Retinal pigment epithelial cell (primary cell): ENCODE measurements around the gene GHR.

Source experiments
- DNase-seq: peaks from one replicate; pipeline ENCODE4 v3.0.0-alpha.2; 2010; ENCODE audit warnings: low read depth
- H3K4me3 ChIP-seq: 2 replicates; pipeline ENCODE4 v1.5.1; 2011; ENCODE audit warnings: mild to moderate bottlenecking, low read length, control low read depth, moderate library complexity
- TF ChIP-seq, protein P1 (sequence below): conservative IDR thresholded peaks from 2 replicates; pipeline ENCODE4 v1.5.1; 2011; ENCODE audit warnings: low read depth, low read length, control low read depth, inconsistent platforms

GHR gene

DNA sequence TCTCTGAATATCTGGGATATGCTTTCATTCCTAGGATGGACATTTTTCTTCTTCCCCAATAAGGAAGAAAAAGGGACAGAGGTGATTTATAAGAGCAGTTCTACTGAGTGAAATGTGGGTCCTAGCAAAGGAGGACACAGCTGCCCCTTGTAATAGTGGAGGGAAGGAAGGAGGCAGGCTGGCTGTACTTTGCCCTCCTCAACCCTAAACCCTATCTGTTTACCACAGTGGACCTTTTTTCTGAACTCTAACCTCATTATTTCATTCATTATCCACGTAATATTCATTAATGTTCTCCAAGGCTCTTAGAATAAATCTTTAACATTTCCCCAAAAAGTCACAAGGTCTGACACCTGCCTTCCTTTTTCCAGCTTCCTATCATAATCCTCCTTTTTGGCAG lies 37.8 kb downstream of the GHR start:
- TF ChIP-seq, protein P1, sequence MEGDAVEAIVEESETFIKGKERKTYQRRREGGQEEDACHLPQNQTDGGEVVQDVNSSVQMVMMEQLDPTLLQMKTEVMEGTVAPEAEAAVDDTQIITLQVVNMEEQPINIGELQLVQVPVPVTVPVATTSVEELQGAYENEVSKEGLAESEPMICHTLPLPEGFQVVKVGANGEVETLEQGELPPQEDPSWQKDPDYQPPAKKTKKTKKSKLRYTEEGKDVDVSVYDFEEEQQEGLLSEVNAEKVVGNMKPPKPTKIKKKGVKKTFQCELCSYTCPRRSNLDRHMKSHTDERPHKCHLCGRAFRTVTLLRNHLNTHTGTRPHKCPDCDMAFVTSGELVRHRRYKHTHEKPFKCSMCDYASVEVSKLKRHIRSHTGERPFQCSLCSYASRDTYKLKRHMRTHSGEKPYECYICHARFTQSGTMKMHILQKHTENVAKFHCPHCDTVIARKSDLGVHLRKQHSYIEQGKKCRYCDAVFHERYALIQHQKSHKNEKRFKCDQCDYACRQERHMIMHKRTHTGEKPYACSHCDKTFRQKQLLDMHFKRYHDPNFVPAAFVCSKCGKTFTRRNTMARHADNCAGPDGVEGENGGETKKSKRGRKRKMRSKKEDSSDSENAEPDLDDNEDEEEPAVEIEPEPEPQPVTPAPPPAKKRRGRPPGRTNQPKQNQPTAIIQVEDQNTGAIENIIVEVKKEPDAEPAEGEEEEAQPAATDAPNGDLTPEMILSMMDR: no peak
- no peak for DNase-seq
- no peak overlapping the region for H3K4me3 ChIP-seq

DNA sequence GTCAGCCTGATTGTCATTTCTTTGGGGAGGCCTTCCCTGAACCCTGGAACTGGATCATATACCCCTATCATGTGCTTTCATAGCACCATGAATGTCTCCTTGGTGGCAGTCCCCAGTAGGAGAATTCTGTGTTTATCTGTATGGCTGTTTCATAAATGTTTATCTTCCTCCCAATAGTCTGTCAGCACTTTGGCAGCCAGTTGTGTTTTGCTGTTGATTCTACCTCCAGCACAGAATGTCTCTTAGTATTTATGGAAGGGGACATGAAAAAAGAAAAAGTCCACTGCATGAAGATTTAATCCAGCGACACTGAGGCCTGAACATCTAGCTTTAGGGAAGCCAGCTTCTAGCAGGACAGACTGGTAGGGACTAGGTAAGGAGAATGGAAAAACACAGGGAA lies 38.3 kb downstream of the GHR start:
- TF ChIP-seq, protein P1: no peak
- no peak overlapping the region for H3K4me3 ChIP-seq
- DNase-seq: no peak

DNA sequence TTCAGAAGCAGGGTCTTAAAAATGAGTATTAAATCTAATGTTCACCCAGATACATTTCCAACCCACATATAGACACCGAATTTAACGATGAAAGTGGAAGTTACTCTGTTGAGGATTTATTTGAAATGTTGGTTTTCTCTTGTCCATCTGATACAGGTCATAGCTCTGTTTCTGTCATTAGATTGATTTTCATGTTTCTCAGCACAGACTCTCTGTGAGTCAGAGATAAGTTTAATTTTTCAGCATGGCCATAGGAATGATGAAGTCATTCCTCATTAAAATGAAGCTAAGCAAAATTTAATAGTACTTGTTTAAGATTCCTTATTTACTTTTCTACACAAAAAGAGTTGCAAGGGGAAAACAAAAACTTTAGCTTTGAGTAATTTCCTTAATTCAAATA lies 38.8 kb downstream of the GHR start:
- TF ChIP-seq, protein P1: no peak
- no peak for DNase-seq
- no peak overlapping the region for H3K4me3 ChIP-seq

DNA sequence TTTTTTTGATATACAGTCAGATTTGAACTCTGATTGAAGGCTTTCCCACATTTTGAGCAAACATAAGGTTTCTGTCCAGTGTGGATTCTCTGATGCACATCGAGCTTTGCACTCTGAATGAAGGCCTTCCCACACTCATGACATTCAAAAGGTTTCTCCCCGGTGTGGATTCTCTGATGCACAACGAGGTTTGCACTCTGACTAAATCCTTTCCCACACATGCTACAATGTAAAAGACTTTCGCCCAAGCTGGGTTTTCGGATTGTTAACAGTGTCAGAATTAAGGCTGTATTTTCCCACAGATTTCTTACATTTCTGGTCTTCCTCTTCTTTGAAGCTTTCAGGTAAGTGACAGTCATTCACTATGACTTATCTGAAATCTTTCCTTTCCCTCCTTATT lies 44.3 kb downstream of the GHR start:
- TF ChIP-seq, protein P1: no peak
- no peak for DNase-seq
- H3K4me3 ChIP-seq: no peak overlapping the region

DNA sequence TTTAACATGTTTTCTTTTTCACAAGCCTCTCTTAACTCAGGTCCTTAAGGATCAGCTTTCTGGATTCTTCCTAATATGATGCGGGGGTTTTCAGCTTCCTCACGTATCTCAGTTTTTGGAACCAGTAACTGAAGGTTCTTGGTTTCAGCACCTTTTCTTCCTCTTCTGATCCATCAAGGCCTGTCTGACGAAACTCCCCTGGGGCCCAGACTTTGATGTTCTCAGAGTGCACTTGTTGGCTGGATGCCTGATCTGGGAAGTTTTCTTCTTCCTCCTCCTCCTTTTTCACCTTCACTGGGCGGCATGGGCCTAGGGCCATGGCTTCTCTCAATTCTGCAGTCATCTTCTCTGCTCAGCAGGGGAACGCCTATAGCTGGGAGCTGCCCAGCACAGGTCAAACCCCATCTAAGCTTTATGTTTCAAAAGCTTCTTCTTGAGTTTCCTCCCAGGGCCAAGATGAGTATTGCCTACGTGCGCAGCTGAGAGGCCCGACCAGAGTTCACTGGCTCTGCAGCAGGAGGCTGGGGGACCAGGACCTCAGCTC lies 44.8 kb downstream of the GHR start:
- no peak overlapping the region for H3K4me3 ChIP-seq
- TF ChIP-seq, protein P1: no peak

DNA sequence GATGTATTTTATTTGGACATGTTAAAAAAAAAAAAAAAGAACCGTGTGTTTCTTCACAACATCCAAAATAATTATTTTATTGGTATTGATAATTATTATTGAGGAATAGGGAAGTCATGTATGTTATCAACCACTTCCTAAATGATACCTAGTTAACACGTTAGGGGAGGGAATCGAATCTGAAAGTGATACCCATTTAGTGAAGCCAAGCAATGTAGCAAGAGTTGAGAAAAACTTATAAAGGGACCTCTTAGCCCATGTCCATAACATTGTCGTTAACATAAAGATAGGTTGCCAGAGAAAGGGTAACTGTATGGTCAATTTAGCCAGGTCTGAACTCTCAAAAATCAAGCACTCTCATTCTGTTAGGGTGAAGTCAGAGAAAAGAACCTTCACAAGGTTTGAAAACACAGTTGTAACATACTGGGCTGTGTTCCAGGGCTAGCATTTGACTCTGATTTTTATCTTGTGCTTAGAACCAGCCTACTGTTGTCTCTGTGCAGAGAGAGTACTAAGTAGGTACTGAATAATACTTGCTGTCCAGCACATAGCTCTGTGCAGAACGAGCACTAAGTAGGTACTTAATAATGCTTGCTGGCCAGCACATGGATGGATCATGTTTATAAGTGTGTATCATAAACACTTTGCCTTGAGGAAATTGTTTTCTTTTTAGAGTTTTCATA lies 60.4 kb downstream of the GHR start:
- TF ChIP-seq, protein P1: no peak
- DNase-seq: peak; percentile 30
- H3K4me3 ChIP-seq: no peak overlapping the region

More for the DNA sequence above, 44.8 kb downstream of the GHR start:
- DNase-seq: no peak

DNA sequence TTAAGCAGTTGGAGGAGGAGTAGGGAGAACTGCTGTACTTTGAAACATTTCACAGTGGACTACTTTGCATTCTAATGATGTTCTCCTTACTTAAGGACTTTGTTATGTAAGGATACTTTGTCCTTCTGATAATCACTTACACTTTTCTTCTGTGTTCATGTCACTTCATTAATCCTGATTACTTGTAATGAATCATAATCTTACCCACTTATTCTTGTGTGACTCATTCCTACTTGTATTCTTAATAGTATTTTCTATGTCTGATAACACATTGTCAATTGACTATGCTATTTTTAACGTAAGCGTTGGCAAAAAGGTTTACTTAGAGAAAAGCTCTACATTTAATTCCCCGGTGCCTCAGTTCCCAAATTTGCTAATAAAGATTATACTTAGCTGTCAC lies 63.8 kb downstream of the GHR start:
- peak; percentile 34 for DNase-seq
- H3K4me3 ChIP-seq: no peak overlapping the region
- TF ChIP-seq, protein P1: no peak
